PFSK-1 (cell line): ENCODE measurements around the gene SLC27A6.

Experiments used
- FOXP2 ChIP-seq: optimal IDR thresholded peaks from 2 replicates; pipeline ENCODE3; 2011; ENCODE audit warnings: borderline replicate concordance, control low read depth, inconsistent platforms; ENCODE audit not compliant: insufficient read depth; ENCODE audit errors: extremely low read length, extremely low read depth
- POLR2AphosphoS5 ChIP-seq: IDR thresholded peaks from 2 replicates; pipeline ENCODE4 v1.6.1; 2012; ENCODE audit warnings: low read depth, mild to moderate bottlenecking, control low read depth, low read length, moderate library complexity
- TF ChIP-seq, protein P1 (sequence below), 2 experiments: IDR thresholded peaks; 2 replicates each; pipeline versions ENCODE4 v1.6.1 to v1.8.0; 2011 to 2012; ENCODE audit warnings: low read depth in 2 of 2, low read length in 2 of 2, control low read depth in 1 of 2, inconsistent platforms in 1 of 2, mild to moderate bottlenecking in 1 of 2, moderate library complexity in 1 of 2; ENCODE audit not compliant: insufficient read depth in 1 of 2

DNA sequence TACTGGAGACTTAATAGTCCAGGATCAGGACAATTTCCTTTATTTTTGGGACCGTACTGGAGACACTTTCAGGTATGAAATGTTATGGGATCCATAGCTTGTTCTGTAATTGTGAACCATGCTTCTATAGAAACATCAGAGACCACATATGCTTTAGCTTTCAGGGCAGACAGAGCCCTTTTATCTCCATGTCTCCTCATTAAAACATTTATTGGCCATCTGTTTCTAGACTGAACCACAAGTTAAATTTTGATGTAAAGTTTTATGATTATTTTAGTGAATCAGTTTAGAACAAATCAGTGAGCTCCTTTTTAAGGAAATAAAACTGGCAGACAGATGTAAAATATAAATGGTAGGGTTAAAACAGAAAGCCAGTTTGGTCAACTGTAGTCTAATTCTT, 62.0 kb downstream of the SLC27A6 start:
- TF ChIP-seq FOXP2 (no peak), POLR2AphosphoS5 (no peak)
- TF ChIP-seq, protein P1, sequence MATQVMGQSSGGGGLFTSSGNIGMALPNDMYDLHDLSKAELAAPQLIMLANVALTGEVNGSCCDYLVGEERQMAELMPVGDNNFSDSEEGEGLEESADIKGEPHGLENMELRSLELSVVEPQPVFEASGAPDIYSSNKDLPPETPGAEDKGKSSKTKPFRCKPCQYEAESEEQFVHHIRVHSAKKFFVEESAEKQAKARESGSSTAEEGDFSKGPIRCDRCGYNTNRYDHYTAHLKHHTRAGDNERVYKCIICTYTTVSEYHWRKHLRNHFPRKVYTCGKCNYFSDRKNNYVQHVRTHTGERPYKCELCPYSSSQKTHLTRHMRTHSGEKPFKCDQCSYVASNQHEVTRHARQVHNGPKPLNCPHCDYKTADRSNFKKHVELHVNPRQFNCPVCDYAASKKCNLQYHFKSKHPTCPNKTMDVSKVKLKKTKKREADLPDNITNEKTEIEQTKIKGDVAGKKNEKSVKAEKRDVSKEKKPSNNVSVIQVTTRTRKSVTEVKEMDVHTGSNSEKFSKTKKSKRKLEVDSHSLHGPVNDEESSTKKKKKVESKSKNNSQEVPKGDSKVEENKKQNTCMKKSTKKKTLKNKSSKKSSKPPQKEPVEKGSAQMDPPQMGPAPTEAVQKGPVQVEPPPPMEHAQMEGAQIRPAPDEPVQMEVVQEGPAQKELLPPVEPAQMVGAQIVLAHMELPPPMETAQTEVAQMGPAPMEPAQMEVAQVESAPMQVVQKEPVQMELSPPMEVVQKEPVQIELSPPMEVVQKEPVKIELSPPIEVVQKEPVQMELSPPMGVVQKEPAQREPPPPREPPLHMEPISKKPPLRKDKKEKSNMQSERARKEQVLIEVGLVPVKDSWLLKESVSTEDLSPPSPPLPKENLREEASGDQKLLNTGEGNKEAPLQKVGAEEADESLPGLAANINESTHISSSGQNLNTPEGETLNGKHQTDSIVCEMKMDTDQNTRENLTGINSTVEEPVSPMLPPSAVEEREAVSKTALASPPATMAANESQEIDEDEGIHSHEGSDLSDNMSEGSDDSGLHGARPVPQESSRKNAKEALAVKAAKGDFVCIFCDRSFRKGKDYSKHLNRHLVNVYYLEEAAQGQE (IDR thresholded peaks at IDR 0.05; ENCODE audit: insufficient read depth in 1 of 2, low read depth in 2 of 2, low read length in 2 of 2), result no peak
